HEK293 (cell line): ENCODE measurements around the gene TMEM161B.

Source experiments
- CTCF ChIA-PET: fragments of 350-600 bp; formaldehyde crosslinking; extraction: SDS; loops from one replicate; lab custom pipeline; 2021; ENCODE audit warnings: antibody characterized with exemption; lab: Yijun Ruan, JAX
- POLR2A ChIA-PET: fragments of 300-600 bp; formaldehyde crosslinking; extraction: SDS; loops from one replicate; lab custom pipeline; 2020; ENCODE audit warnings: antibody characterized with exemption, inconsistent platforms; lab: Yijun Ruan, JAX
- H3K27ac ChIP-seq: fragments of 200-500 bp; sonication (Bioruptor generic); 2 replicates; pipeline ENCODE4 v1.5.1; 2014; ENCODE audit warnings: low read depth, low read length, control low read depth, inconsistent platforms; ENCODE audit errors: extremely low read depth
- H3K36me3 ChIP-seq, 2 experiments: fragments of 200-500 bp in 1 of 2; sonication (Bioruptor generic) in 1 of 2; 1 replicate in 1 of 2; 2 replicates in 1 of 2; pipeline ENCODE4 v1.5.1; 2014 to 2017; ENCODE audit warnings: inconsistent platforms in 2 of 2, low read length in 2 of 2; ENCODE audit not compliant: control insufficient read depth in 2 of 2, insufficient read depth in 1 of 2
- H3K4me1 ChIP-seq: fragments of 200-500 bp; sonication (Bioruptor generic); 2 replicates; pipeline ENCODE4 v1.5.1; 2014; ENCODE audit warnings: mild to moderate bottlenecking, low read length, inconsistent platforms; ENCODE audit not compliant: control insufficient read depth, insufficient read depth
- H3K4me3 ChIP-seq: 2 replicates; pipeline ENCODE4 v1.5.1; 2011; ENCODE audit warnings: low read depth, mild to moderate bottlenecking, control low read depth, low read length, moderate library complexity
- H3K9me3 ChIP-seq: fragments of 200-500 bp; sonication (Bioruptor generic); 2 replicates; pipeline ENCODE4 v1.5.1; 2014; ENCODE audit warnings: low read depth, low read length, inconsistent platforms; ENCODE audit not compliant: control insufficient read depth, insufficient read depth
- OVOL3 ChIP-seq: fragments of 450-650 bp; formaldehyde crosslinking; IDR thresholded peaks from 2 replicates; pipeline ENCODE4 v1.5.1; 2016; ENCODE audit warnings: missing biosample characterization, missing genetic modification characterization
- REPIN1 ChIP-seq: fragments of 450-650 bp; formaldehyde crosslinking; IDR thresholded peaks from 2 replicates; pipeline ENCODE4 v1.5.1; 2017; ENCODE audit warnings: missing biosample characterization, missing genetic modification characterization, low read depth
- SP3 ChIP-seq: fragments of 450-650 bp; formaldehyde crosslinking; IDR thresholded peaks from 2 replicates; pipeline ENCODE4 v1.5.1; 2016; ENCODE audit warnings: missing biosample characterization, missing genetic modification characterization
- YY1 ChIP-seq: fragments of 450-650 bp; formaldehyde crosslinking; IDR thresholded peaks from 2 replicates; pipeline ENCODE4 v1.5.1; 2018; ENCODE audit warnings: missing biosample characterization, missing genetic modification characterization
- ZBTB21 ChIP-seq: fragments of 450-650 bp; formaldehyde crosslinking; IDR thresholded peaks from 2 replicates; pipeline ENCODE4 v1.5.1; 2017; ENCODE audit warnings: missing biosample characterization, missing genetic modification characterization
- ZBTB7A ChIP-seq: fragments of 450-650 bp; formaldehyde crosslinking; IDR thresholded peaks from 2 replicates; pipeline ENCODE4 v1.5.1; 2016; ENCODE audit warnings: low read depth, missing biosample characterization, missing genetic modification characterization
- ZFHX2 ChIP-seq: fragments of 450-650 bp; formaldehyde crosslinking; conservative IDR thresholded peaks from 2 replicates; pipeline ENCODE4 v1.5.1; 2016; ENCODE audit warnings: missing biosample characterization, missing genetic modification characterization
- ZFP41 ChIP-seq: fragments of 450-650 bp; formaldehyde crosslinking; IDR thresholded peaks from 2 replicates; pipeline ENCODE4 v1.5.1; 2016; ENCODE audit warnings: missing biosample characterization, missing genetic modification characterization, borderline replicate concordance
- ZNF112 ChIP-seq: fragments of 450-650 bp; formaldehyde crosslinking; IDR thresholded peaks from 2 replicates; pipeline ENCODE4 v1.5.0; 2017; ENCODE audit warnings: missing biosample characterization, missing genetic modification characterization
- ZNF174 ChIP-seq: fragments of 450-650 bp; formaldehyde crosslinking; IDR thresholded peaks from 2 replicates; pipeline ENCODE4 v1.5.0; 2017; ENCODE audit warnings: missing biosample characterization, mild to moderate bottlenecking, missing genetic modification characterization
- ZNF184 ChIP-seq: fragments of 450-650 bp; IDR thresholded peaks from 2 replicates; pipeline ENCODE4 v1.5.1; 2018; ENCODE audit warnings: missing biosample characterization, mild to moderate bottlenecking, missing genetic modification characterization
- ZNF214 ChIP-seq: fragments of 450-650 bp; formaldehyde crosslinking; IDR thresholded peaks from 2 replicates; pipeline ENCODE4 v1.5.1; 2017; ENCODE audit warnings: missing biosample characterization, mild to moderate bottlenecking, missing genetic modification characterization, borderline replicate concordance
- ZNF510 ChIP-seq: fragments of 450-650 bp; formaldehyde crosslinking; IDR thresholded peaks from 2 replicates; pipeline ENCODE4 v1.5.1; 2018; ENCODE audit warnings: mild to moderate bottlenecking, missing genetic modification characterization, missing biosample characterization; ENCODE audit not compliant: insufficient replicate concordance
- ZNF596 ChIP-seq: fragments of 450-650 bp; IDR thresholded peaks from 2 replicates; pipeline ENCODE4 v1.5.0; 2018; ENCODE audit warnings: missing biosample characterization, mild to moderate bottlenecking, missing genetic modification characterization, moderate library complexity
- ZSCAN16 ChIP-seq: fragments of 450-650 bp; formaldehyde crosslinking; IDR thresholded peaks from 2 replicates; pipeline ENCODE4 v1.5.1; 2016; ENCODE audit warnings: missing biosample characterization, missing genetic modification characterization
- TF ChIP-seq, protein P1 (sequence below): fragments of 450-650 bp; formaldehyde crosslinking; IDR thresholded peaks from 2 replicates; pipeline ENCODE4 v1.5.1; 2016; ENCODE audit warnings: missing biosample characterization, missing genetic modification characterization
- TF ChIP-seq, protein P2 (sequence below): fragments of 450-650 bp; formaldehyde crosslinking; conservative IDR thresholded peaks from 2 replicates; pipeline ENCODE4 v1.5.1; 2016; ENCODE audit warnings: low read depth, missing biosample characterization, missing genetic modification characterization
- TF ChIP-seq, protein P3 (sequence below): fragments of 450-650 bp; formaldehyde crosslinking; IDR thresholded peaks from 2 replicates; pipeline ENCODE4 v1.5.1; 2016; ENCODE audit warnings: missing biosample characterization, missing genetic modification characterization

The TMEM161B gene

GRCh38 chr5:88154891-88155290, 113.8 kb downstream of the TMEM161B start:
- H3K27ac ChIP-seq = no peak overlapping the region
- POLR2A ChIA-PET = no interaction called here

More at GRCh38 chr5:88154891-88155290, 113.8 kb downstream of the TMEM161B start:
- Histone ChIP-seq H3K4me3 (no peak overlapping the region), H3K36me3 (no peaks in the 10 kb centered on the region), H3K9me3 (no peaks in the 10 kb centered on the region), H3K4me1 (no peaks in the 10 kb centered on the region)
- CTCF ChIA-PET = no interaction called here
- no peak for TF ChIP-seq ZBTB7A (tag by site-specific recombination)
- TF ChIP-seq, protein P1, sequence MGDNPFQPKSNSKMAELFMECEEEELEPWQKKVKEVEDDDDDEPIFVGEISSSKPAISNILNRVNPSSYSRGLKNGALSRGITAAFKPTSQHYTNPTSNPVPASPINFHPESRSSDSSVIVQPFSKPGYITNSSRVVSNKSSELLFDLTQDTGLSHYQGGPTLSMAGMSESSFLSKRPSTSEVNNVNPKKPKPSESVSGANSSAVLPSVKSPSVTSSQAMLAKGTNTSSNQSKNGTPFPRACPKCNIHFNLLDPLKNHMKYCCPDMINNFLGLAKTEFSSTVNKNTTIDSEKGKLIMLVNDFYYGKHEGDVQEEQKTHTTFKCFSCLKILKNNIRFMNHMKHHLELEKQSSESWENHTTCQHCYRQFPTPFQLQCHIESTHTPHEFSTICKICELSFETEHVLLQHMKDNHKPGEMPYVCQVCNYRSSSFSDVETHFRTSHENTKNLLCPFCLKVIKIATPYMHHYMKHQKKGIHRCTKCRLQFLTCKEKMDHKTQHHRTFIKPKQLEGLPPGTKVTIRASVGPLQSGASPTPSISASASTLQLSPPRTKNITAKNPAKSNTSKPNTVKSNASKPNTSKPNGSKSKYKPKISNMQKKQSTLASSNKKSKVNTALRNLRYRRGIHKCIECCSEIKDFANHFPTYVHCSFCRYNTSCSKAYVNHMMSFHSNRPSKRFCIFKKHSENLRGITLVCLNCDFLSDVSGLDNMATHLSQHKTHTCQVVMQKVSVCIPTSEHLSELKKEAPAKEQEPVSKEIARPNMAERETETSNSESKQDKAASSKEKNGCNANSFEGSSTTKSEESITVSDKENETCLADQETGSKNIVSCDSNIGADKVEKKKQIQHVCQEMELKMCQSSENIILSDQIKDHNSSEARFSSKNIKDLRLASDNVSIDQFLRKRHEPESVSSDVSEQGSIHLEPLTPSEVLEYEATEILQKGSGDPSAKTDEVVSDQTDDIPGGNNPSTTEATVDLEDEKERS (tag by site-specific recombination) = no peak
- no peak for TF ChIP-seq OVOL3 (tag by site-specific recombination)
- no peak for TF ChIP-seq ZNF214 (tag by site-specific recombination)
- TF ChIP-seq ZNF596 = no peak
- no peak for TF ChIP-seq ZBTB21 (tag by site-specific recombination)
- no peak for TF ChIP-seq SP3
- no peak for TF ChIP-seq ZNF174 (tag by site-specific recombination)
- TF ChIP-seq ZNF184 (tag by site-specific recombination) = no peak
- no peak for TF ChIP-seq YY1
- no peak for TF ChIP-seq ZSCAN16 (tag by site-specific recombination)
- no peak for TF ChIP-seq REPIN1 (tag by site-specific recombination)
- TF ChIP-seq ZFHX2 (tag by site-specific recombination) = no peak
- no peak for TF ChIP-seq ZFP41 (tag by site-specific recombination)
- no peak for TF ChIP-seq ZNF510 (tag by site-specific recombination)
- TF ChIP-seq, protein P2, sequence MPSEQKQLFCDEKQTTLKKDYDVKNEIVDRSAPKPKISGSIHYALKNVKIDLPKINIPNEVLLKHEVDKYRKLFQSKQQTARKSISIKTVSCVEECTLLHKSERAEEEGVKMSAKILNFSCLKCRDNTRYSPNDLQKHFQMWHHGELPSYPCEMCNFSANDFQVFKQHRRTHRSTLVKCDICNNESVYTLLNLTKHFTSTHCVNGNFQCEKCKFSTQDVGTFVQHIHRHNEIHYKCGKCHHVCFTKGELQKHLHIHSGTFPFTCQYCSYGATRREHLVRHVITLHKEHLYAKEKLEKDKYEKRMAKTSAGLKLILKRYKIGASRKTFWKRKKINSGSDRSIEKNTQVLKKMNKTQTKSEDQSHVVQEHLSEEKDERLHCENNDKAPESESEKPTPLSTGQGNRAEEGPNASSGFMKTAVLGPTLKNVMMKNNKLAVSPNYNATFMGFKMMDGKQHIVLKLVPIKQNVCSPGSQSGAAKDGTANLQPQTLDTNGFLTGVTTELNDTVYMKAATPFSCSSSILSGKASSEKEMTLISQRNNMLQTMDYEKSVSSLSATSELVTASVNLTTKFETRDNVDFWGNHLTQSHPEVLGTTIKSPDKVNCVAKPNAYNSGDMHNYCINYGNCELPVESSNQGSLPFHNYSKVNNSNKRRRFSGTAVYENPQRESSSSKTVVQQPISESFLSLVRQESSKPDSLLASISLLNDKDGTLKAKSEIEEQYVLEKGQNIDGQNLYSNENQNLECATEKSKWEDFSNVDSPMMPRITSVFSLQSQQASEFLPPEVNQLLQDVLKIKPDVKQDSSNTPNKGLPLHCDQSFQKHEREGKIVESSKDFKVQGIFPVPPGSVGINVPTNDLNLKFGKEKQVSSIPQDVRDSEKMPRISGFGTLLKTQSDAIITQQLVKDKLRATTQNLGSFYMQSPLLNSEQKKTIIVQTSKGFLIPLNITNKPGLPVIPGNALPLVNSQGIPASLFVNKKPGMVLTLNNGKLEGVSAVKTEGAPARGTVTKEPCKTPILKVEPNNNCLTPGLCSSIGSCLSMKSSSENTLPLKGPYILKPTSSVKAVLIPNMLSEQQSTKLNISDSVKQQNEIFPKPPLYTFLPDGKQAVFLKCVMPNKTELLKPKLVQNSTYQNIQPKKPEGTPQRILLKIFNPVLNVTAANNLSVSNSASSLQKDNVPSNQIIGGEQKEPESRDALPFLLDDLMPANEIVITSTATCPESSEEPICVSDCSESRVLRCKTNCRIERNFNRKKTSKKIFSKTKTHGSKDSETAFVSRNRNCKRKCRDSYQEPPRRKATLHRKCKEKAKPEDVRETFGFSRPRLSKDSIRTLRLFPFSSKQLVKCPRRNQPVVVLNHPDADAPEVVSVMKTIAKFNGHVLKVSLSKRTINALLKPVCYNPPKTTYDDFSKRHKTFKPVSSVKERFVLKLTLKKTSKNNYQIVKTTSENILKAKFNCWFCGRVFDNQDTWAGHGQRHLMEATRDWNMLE (tag by site-specific recombination) = no peak
- TF ChIP-seq, protein P3, sequence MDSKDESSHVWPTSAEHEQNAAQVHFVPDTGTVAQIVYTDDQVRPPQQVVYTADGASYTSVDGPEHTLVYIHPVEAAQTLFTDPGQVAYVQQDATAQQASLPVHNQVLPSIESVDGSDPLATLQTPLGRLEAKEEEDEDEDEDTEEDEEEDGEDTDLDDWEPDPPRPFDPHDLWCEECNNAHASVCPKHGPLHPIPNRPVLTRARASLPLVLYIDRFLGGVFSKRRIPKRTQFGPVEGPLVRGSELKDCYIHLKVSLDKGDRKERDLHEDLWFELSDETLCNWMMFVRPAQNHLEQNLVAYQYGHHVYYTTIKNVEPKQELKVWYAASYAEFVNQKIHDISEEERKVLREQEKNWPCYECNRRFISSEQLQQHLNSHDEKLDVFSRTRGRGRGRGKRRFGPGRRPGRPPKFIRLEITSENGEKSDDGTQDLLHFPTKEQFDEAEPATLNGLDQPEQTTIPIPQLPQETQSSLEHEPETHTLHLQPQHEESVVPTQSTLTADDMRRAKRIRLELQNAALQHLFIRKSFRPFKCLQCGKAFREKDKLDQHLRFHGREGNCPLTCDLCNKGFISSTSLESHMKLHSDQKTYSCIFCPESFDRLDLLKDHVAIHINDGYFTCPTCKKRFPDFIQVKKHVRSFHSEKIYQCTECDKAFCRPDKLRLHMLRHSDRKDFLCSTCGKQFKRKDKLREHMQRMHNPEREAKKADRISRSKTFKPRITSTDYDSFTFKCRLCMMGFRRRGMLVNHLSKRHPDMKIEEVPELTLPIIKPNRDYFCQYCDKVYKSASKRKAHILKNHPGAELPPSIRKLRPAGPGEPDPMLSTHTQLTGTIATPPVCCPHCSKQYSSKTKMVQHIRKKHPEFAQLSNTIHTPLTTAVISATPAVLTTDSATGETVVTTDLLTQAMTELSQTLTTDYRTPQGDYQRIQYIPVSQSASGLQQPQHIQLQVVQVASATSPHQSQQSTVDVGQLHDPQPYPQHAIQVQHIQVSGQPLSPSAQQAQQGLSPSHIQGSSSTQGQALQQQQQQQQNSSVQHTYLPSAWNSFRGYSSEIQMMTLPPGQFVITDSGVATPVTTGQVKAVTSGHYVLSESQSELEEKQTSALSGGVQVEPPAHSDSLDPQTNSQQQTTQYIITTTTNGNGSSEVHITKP = no peak
- no peak for TF ChIP-seq ZNF112 (tag by site-specific recombination)
